Keratinocyte (primary cell): ENCODE results near the gene PHACTR1. TPM values are rescaled to one million over a fixed set of nuclear protein-coding genes. Genes with fewer than 3 reads are reported as not detected.

Experiments
- DNase-seq: peaks from one replicate; pipeline ENCODE4 v3.0.0-alpha.2; 2011; ENCODE audit warnings: low read depth, missing footprints, low spot score
- FAIRE-seq: peaks from 2 replicates; lab custom pipeline; 2011; peaks lifted over from hg19 to GRCh38; lab: Jason Lieb, UNC
- H2AFZ ChIP-seq: 2 replicates; pipeline ENCODE4 v1.6.0; 2012; ENCODE audit warnings: low read length, control low read depth, inconsistent platforms; ENCODE audit not compliant: control insufficient read depth
- H3K27ac ChIP-seq: 2 replicates; pipeline ENCODE4 v1.5.1; 2011; ENCODE audit warnings: low read length; ENCODE audit not compliant: control insufficient read depth, insufficient read depth
- H3K27me3 ChIP-seq: 3 replicates; pipeline ENCODE4 v1.6.0; 2011; ENCODE audit warnings: low read length; ENCODE audit not compliant: control insufficient read depth, insufficient read depth; ENCODE audit errors: extremely low read depth
- H3K36me3 ChIP-seq, 2 experiments: 2 replicates in 1 of 2; 3 replicates in 1 of 2; pipeline ENCODE4 v1.5.1; 2011; ENCODE audit warnings: low read length in 2 of 2, mild to moderate bottlenecking in 1 of 2; ENCODE audit not compliant: control insufficient read depth in 2 of 2, insufficient read depth in 2 of 2; ENCODE audit errors: extremely low read depth in 1 of 2
- H3K4me1 ChIP-seq: 3 replicates; pipeline ENCODE4 v1.5.1; 2011; ENCODE audit warnings: low read length; ENCODE audit not compliant: control insufficient read depth, insufficient read depth; ENCODE audit errors: extremely low read depth
- H3K4me2 ChIP-seq: 3 replicates; pipeline ENCODE4 v1.6.0; 2011; ENCODE audit warnings: low read depth, low read length; ENCODE audit not compliant: control insufficient read depth, insufficient read depth; ENCODE audit errors: extremely low read depth
- H3K4me3 ChIP-seq, 3 experiments: fragments of 200-600 bp in 1 of 3; sonication (generic) in 1 of 3; 2 replicates in 2 of 3; 3 replicates in 1 of 3; pipeline ENCODE4 v1.5.1; 2011 to 2016; ENCODE audit warnings: low read length in 3 of 3, mild to moderate bottlenecking in 3 of 3, control low read depth in 2 of 3, inconsistent platforms in 1 of 3, low read depth in 1 of 3, mixed read lengths in 1 of 3, mixed run types in 1 of 3, moderate library complexity in 1 of 3; ENCODE audit not compliant: control insufficient read depth in 2 of 3, insufficient read depth in 2 of 3; ENCODE audit errors: extremely low read depth in 1 of 3
- H3K79me2 ChIP-seq: 2 replicates; pipeline ENCODE4 v1.6.0; 2012; ENCODE audit warnings: low read length; ENCODE audit not compliant: control insufficient read depth, insufficient read depth
- H3K9ac ChIP-seq: 3 replicates; pipeline ENCODE4 v1.6.0; 2011; ENCODE audit warnings: low read length; ENCODE audit not compliant: control insufficient read depth, insufficient read depth; ENCODE audit errors: extremely low read depth
- H3K9me1 ChIP-seq: 3 replicates; pipeline ENCODE4 v1.6.0; 2011; ENCODE audit warnings: low read length; ENCODE audit not compliant: control insufficient read depth, insufficient read depth; ENCODE audit errors: extremely low read depth
- H3K9me3 ChIP-seq: 2 replicates; pipeline ENCODE4 v1.5.1; 2012; ENCODE audit warnings: low read depth, low read length; ENCODE audit not compliant: control insufficient read depth
- H4K20me1 ChIP-seq: 3 replicates; pipeline ENCODE4 v1.6.0; 2011; ENCODE audit warnings: low read length; ENCODE audit not compliant: control insufficient read depth, insufficient read depth; ENCODE audit errors: extremely low read depth
- EZH2 ChIP-seq: IDR thresholded peaks from one replicate; pipeline ENCODE4 v1.6.1; 2012; ENCODE audit warnings: inconsistent platforms, mild to moderate bottlenecking, low read length, moderate library complexity
- dilution Hi-C: fragments of 300-500 bp; cut with MboI; formaldehyde crosslinking; loops from one replicate; pipeline ENCODE4 v1.7.0; 2020; ENCODE audit warnings: low sequenced_read_pairs; ENCODE audit not compliant: extremely low pct_ligation_motif_present
- polyA plus RNA-seq, 5 experiments: library from polyadenylated mRNA; depleted of rRNA in 3 of 5; stranded (reverse) in 3 of 5; stranded (forward) in 1 of 5; unstranded in 1 of 5; fragments of >200 nt; gene quantifications; 1 replicate in 1 of 5; 2 replicates in 3 of 5; 3 replicates in 1 of 5; pipeline versions ENCODE4 v1.2.1 to v1.2.3, GENCODE V29; 2011 to 2012; ENCODE audit warnings: missing spikeins in 2 of 5, low read depth in 1 of 5, low replicate concordance in 1 of 5
- TF ChIP-seq, protein P1 (sequence below), 3 experiments: IDR thresholded peaks in 1 of 3; conservative IDR thresholded peaks in 1 of 3; optimal IDR thresholded peaks in 1 of 3; 2 replicates in 2 of 3; 3 replicates in 1 of 3; pipeline versions ENCODE3 to v1.5.1; 2011; ENCODE audit warnings: low read length in 3 of 3, mild to moderate bottlenecking in 3 of 3, moderate library complexity in 2 of 3, control low read depth in 1 of 3, inconsistent platforms in 1 of 3; ENCODE audit not compliant: insufficient read depth in 2 of 3; ENCODE audit errors: extremely low read depth in 1 of 3

PHACTR1 gene
- polyA plus RNA-seq, 1 donor (not counting 4 experiments of a cell fraction or from before 2014, with no cell fraction given): 0.22 TPM

GRCh38 chr6:13311155-13311554 is 594.6 kb downstream of the PHACTR1 start:
- Histone ChIP-seq H3K9ac (no peak overlapping the region), H3K9me1 (no peaks in the 10 kb centered on the region), H3K4me2 (no peak overlapping the region), H2AFZ (no peak overlapping the region), H3K9me3 (no peaks in the 10 kb centered on the region), H3K4me1 (no peaks in the 10 kb centered on the region), H3K27me3 (no peaks in the 10 kb centered on the region), H3K27ac (no peak overlapping the region), H3K79me2 (no peaks in the 10 kb centered on the region), H3K36me3 (peaks cover 7 to 8% of the 10 kb centered on the region in 2 experiments), H4K20me1 (no peaks in the 10 kb centered on the region), H3K4me3 (no peak overlapping the region)
- TF ChIP-seq EZH2: no peak
- TF ChIP-seq, protein P1, sequence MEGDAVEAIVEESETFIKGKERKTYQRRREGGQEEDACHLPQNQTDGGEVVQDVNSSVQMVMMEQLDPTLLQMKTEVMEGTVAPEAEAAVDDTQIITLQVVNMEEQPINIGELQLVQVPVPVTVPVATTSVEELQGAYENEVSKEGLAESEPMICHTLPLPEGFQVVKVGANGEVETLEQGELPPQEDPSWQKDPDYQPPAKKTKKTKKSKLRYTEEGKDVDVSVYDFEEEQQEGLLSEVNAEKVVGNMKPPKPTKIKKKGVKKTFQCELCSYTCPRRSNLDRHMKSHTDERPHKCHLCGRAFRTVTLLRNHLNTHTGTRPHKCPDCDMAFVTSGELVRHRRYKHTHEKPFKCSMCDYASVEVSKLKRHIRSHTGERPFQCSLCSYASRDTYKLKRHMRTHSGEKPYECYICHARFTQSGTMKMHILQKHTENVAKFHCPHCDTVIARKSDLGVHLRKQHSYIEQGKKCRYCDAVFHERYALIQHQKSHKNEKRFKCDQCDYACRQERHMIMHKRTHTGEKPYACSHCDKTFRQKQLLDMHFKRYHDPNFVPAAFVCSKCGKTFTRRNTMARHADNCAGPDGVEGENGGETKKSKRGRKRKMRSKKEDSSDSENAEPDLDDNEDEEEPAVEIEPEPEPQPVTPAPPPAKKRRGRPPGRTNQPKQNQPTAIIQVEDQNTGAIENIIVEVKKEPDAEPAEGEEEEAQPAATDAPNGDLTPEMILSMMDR (optimal IDR thresholded peaks at IDR 0.05 in 1 of 3, IDR thresholded peaks at IDR 0.05 in 1 of 3, conservative IDR thresholded peaks at IDR 0.05 in 1 of 3; ENCODE audit: extremely low read depth in 1 of 3, insufficient read depth in 2 of 3, low read length in 3 of 3): no peak
- peak; percentile 5 for FAIRE-seq
- no peak for DNase-seq
- dilution Hi-C loops: no loop called here

- dilution Hi-C loops: no loop called here
- no peak overlapping the region for H3K4me2 ChIP-seq
- H4K20me1 ChIP-seq: no peaks in the 10 kb centered on the region
- no peak for FAIRE-seq
- no peak for DNase-seq
- no peaks in the 10 kb centered on the region for H3K4me1 ChIP-seq
- H3K9me3 ChIP-seq: no peaks in the 10 kb centered on the region
- no peaks in the 10 kb centered on the region for H3K9me1 ChIP-seq
- H3K27me3 ChIP-seq: no peaks in the 10 kb centered on the region
- H3K27ac ChIP-seq: no peak overlapping the region
- H3K4me3 ChIP-seq: no peak overlapping the region
- H3K36me3 ChIP-seq: peaks cover 7 to 11% of the 10 kb centered on the region in 2 experiments
- no peaks in the 10 kb centered on the region for H3K79me2 ChIP-seq
- TF ChIP-seq, protein P1 (optimal IDR thresholded peaks at IDR 0.05 in 1 of 3, IDR thresholded peaks at IDR 0.05 in 1 of 3, conservative IDR thresholded peaks at IDR 0.05 in 1 of 3; ENCODE audit: extremely low read depth in 1 of 3, insufficient read depth in 2 of 3, low read length in 3 of 3): no peak
- no peak for TF ChIP-seq EZH2
- H3K9ac ChIP-seq: no peak overlapping the region
- H2AFZ ChIP-seq: no peak overlapping the region
These were observed 598.2 kb downstream of the PHACTR1 start for GRCh38 chr6:13314806-13315205.
